HepG2 (cell line): ENCODE measurements around the gene IST1. TPM values are rescaled to one million over a fixed set of nuclear protein-coding genes. Genes with fewer than 3 reads are reported as not detected.

Experiments
- CEBPZ ChIP-seq: IDR thresholded peaks from 2 replicates; pipeline ENCODE4 v1.6.1; 2012; ENCODE audit warnings: low read length, improper control_type of control experiment
- DPF2 ChIP-seq: sonication (generic); formaldehyde crosslinking; IDR thresholded peaks from 2 replicates; pipeline ENCODE4 v1.4.0; 2020; ENCODE audit warnings: mild to moderate bottlenecking, low read depth, missing genetic modification reagents, borderline replicate concordance
- FOXP4 ChIP-seq: sonication (generic); formaldehyde crosslinking; IDR thresholded peaks from 2 replicates; pipeline ENCODE4 v1.4.0; 2020; ENCODE audit warnings: missing genetic modification reagents
- KDM3A ChIP-seq: IDR thresholded peaks from 2 replicates; pipeline ENCODE4 v1.6.1; 2018; ENCODE audit warnings: low read depth, missing compliant biosample characterization
- ZBTB4 ChIP-seq: sonication (generic); formaldehyde crosslinking; IDR thresholded peaks from 2 replicates; pipeline ENCODE4 v1.4.0; 2020; ENCODE audit warnings: missing genetic modification reagents, mild to moderate bottlenecking, borderline replicate concordance
- ZHX2 ChIP-seq, 2 experiments: sonication (generic) in 1 of 2; formaldehyde crosslinking in 1 of 2; IDR thresholded peaks; 2 replicates each; pipeline versions ENCODE4 v1.6.1 to v1.9.0; 2014 to 2022; ENCODE audit warnings: antibody characterized with exemption in 1 of 2, borderline replicate concordance in 1 of 2, inconsistent platforms in 1 of 2, low read depth in 1 of 2, missing genetic modification reagents in 1 of 2
- ZNF382 ChIP-seq: sonication (generic); formaldehyde crosslinking; IDR thresholded peaks from 2 replicates; pipeline ENCODE4 v1.5.0; 2020; ENCODE audit warnings: missing genetic modification reagents, mild to moderate bottlenecking, borderline replicate concordance
- ZNF543 ChIP-seq: sonication (generic); formaldehyde crosslinking; IDR thresholded peaks from 2 replicates; pipeline ENCODE4 v1.4.0; 2020; ENCODE audit warnings: mild to moderate bottlenecking, missing genetic modification reagents
- ZNF724P ChIP-seq: sonication (generic); formaldehyde crosslinking; IDR thresholded peaks from 2 replicates; pipeline ENCODE4 v1.8.0; 2022; ENCODE audit warnings: missing genetic modification reagents, borderline replicate concordance
- ZNF773 ChIP-seq: sonication (generic); formaldehyde crosslinking; IDR thresholded peaks from 2 replicates; pipeline ENCODE4 v1.4.0; 2020; ENCODE audit warnings: missing genetic modification reagents, borderline replicate concordance
- ZNF788 ChIP-seq: sonication (generic); formaldehyde crosslinking; IDR thresholded peaks from 2 replicates; pipeline ENCODE4 v1.5.0; 2020; ENCODE audit warnings: mild to moderate bottlenecking, missing genetic modification reagents, borderline replicate concordance
- polyA plus RNA-seq, 8 experiments: library from polyadenylated mRNA; depleted of rRNA in 3 of 8; stranded (reverse) in 7 of 8; unstranded in 1 of 8; fragments of >200 nt; fragmentation: Illumina TruSeq in 4 of 8; extraction: Trizol in 4 of 8; gene quantifications; 2 replicates each; pipeline versions ENCODE4 v1.2.1 to v1.2.3, GENCODE V29; 2011 to 2016; ENCODE audit warnings: low read depth in 4 of 8, missing spikeins in 1 of 8, mixed read lengths in 1 of 8; ENCODE audit not compliant: insufficient read depth in 1 of 8
- total RNA-seq, 5 experiments: library from RNA; depleted of rRNA; stranded (reverse); fragments of >200 nt; fragmentation: Illumina TruSeq; extraction: Trizol; gene quantifications; 2 replicates each; pipeline ENCODE4 v1.2.3, GENCODE V29; 2016; ENCODE audit warnings: low read depth in 1 of 5

The IST1 gene
- total and polyA plus RNA-seq, 2 of the 13 experiments (the other 11 are each of a cell fraction or from before 2014, with no cell fraction given) = 346 to 415 TPM

- no peak; the same call in 1 of the 2 replicates for TF ChIP-seq ZBTB4 (CRISPR knock-in tag)
- TF ChIP-seq ZNF773 (CRISPR knock-in tag) = peak; percentile 29; the same call in 1 of the 2 replicates
- no peak for TF ChIP-seq DPF2 (CRISPR knock-in tag)
- 0 out of 2 replicates have a peak, but pooled peaks have one; percentile 13 for TF ChIP-seq FOXP4 (CRISPR knock-in tag)
- no peak for TF ChIP-seq CEBPZ
- TF ChIP-seq ZNF382 (CRISPR knock-in tag) = no peak
- no peak for TF ChIP-seq ZHX2 (IDR thresholded peaks at IDR 0.05; ENCODE audit: low read depth)
- TF ChIP-seq ZHX2 (CRISPR knock-in tag; IDR thresholded peaks at IDR 0.05; ENCODE audit: borderline replicate concordance) = peak; percentile 21; the same call in 1 of the 2 replicates
- TF ChIP-seq ZNF543 (CRISPR knock-in tag) = peak; percentile 40; the same call in 1 of the 2 replicates
- no peak for TF ChIP-seq ZNF788 (CRISPR knock-in tag)
- no peak; the same call in 1 of the 2 replicates for TF ChIP-seq ZNF724P (CRISPR knock-in tag)
- TF ChIP-seq KDM3A (CRISPR knock-in tag) = no peak
Measured at GRCh38 chr16:71883849-71884638, 11.3 kb upstream of the IST1 start, which contains the start of gene ZNF821 (continued).
